ENCODE results near the gene GAST.
"Not testable (repeated sequence)": the region's sequence is repeated elsewhere in the genome, so short reads cannot be mapped to it uniquely, and the experiment has no call there.

Gene GAST

DNA sequence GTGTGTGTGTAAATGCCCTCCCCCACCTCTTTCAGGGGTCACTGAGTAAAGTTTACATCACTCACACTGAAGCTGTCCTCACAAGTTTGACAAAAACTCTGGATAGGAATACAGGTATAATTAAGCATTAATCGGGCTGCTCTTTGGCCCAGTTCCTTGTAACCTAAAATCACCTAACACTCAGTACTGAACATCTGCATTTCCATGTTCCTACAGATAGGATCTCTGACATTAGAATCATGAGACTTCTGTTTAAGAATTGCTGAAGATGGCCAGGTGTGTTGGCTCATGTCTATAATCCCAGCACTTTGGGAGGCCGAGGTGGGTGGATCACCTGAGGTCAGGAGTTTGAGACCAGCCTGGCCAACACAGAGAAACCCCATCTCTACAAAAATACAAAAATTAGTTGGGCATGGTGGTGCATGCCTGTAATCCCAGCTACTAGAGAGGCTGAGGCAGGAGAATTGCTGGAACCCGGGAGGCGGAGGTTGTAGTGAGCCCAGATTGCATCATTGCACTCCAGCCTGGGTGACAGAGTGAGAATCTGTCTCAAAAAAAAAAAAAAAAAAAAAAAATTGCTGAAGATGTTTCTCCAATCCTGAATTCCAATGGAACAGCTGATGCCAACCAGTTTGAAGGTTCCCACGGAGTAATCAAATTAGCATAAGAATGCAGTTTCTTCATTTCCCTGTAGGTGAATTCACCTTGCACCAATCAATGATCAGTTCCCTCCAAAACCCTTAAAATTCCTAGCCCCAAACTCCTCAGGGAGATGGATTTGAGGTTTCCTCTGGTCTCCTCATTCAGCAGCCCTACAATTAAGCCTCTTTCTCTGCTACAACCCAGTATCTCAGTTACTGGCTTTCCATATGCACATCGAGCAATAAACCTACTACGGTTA lies 36.7 kb upstream of the GAST start:
- not testable (repeated sequence) for H3K27me3 ChIP-seq (ENCODE audit: insufficient read depth, low read length); H3K9ac ChIP-seq (ENCODE audit: low read depth, low read length); H3K36me3 ChIP-seq (ENCODE audit: insufficient read depth, low read length); H3K9me3 ChIP-seq (ENCODE audit: insufficient read depth, low read depth, low read length); H3K4me3 ChIP-seq (ENCODE audit: low read length)
- Histone ChIP-seq H3K27ac (ENCODE audit: low read depth, low read length) (peak overlapping the region; percentile 37; the same call in 1 of the 2 replicates), H3K4me1 (ENCODE audit: insufficient read depth, low read length) (peaks cover 16% of the 10 kb centered on the region)
- WGBS: 80% methylated on average over 7 of the region's 7 CpGs

DNA sequence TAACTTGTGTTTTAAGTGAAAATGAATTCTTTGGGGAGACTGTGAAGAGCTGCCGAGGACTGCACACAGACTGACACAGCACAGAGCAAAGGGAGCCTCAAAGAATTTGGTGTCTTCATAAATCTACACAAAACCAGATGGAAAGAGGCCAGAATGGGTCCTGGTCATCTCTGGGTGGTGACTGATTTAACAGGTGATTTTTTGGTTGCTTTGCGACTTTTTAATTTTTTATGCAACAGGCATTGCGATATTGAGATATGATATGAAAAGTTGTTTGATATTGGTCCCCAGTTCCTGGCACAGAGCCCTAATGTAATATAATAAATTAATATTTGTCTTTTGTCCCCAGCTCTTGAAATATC lies 36.1 kb upstream of the GAST start:
- peak overlapping the region; percentile 37; the same call in 1 of the 2 replicates for H3K27ac ChIP-seq (ENCODE audit: low read depth, low read length)
- no peaks in the 10 kb centered on the region for H3K36me3 ChIP-seq (ENCODE audit: insufficient read depth, low read length)
- H3K4me3 ChIP-seq (ENCODE audit: low read length): no peak overlapping the region
- peaks cover 16% of the 10 kb centered on the region for H3K4me1 ChIP-seq (ENCODE audit: insufficient read depth, low read length)
- H3K9ac ChIP-seq (ENCODE audit: low read depth, low read length): no peak overlapping the region
- WGBS: 93% methylated on average over 3 of the region's 3 CpGs
- peaks cover 7% of the 10 kb centered on the region; the same call in 1 of the 2 replicates for H3K9me3 ChIP-seq (ENCODE audit: insufficient read depth, low read depth, low read length)
- H3K27me3 ChIP-seq (ENCODE audit: insufficient read depth, low read length): no peaks in the 10 kb centered on the region

DNA sequence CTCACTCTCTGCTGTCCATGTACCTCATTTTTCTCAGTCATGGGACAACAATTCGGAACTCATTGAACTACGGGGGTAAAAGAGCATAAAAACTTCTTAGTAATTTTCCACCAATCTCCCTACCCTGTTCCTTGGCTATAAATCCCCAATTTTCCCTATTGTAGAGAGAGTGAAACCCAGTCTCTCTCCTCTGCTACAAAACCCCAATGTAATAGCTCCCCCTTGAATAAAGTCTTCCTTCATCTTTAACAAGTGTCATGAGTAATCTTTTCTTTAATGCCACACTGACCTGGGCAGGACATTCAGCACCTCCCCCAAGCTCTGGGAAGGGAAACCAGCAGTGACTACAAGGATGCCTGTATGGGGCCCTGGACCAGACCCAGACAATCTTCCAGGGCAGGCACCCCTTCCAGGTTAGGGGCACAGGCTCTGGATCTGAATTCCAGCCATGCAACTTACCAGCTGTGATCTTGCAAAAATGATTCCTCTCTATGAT lies 33.7 kb upstream of the GAST start:
- Histone ChIP-seq H3K36me3 (ENCODE audit: insufficient read depth, low read length) (no peaks in the 10 kb centered on the region), H3K27ac (ENCODE audit: low read depth, low read length) (no peak overlapping the region), H3K9ac (ENCODE audit: low read depth, low read length) (no peak overlapping the region), H3K4me3 (ENCODE audit: low read length) (no peak overlapping the region), H3K9me3 (ENCODE audit: insufficient read depth, low read depth, low read length) (peaks cover 7% of the 10 kb centered on the region; the same call in 1 of the 2 replicates), H3K27me3 (ENCODE audit: insufficient read depth, low read length) (no peaks in the 10 kb centered on the region), H3K4me1 (ENCODE audit: insufficient read depth, low read length) (peaks cover 16% of the 10 kb centered on the region)
- WGBS: 96% methylated on average over 2 of the region's 2 CpGs

DNA sequence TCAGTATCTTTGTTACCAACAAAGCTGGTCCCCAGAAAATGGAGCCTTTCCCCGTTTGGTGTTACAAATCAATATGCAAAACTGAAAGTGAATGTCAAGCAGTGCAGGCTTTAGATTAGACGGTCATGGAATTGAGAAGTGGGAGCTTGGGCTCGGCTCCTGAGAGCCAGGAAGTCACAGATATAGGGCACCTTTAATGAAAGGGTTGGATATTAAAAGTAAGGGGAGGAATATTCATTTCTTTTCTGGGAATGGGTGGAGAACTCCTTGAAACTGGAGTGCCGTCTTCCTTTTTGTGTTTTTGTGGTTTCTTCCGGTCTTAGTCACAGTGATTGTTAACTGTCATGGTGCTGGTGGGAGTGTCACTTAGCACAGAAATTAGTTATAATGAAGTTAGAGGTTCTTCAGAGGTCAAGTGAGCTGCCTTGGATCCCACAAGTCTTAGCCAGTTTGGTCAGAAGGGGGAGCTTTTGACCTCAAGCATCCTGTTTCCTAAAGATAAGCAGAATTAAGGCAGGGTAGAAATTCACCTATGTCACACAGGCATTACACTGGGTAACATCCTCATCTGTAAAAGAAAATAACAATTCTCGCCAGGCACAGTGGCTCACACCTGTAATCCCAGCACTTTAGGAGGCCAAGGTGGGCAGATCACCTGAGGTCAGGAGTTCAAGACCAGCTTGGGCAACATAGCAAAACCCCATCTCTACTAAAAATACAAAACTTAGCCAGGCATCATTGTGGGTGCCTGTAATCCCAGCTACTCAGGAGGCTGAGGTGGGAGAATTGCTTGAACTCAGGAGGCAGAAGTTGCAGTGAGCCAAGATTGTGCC lies 33.0 kb upstream of the GAST start:
- Histone ChIP-seq H3K4me3 (ENCODE audit: low read length) (no peak overlapping the region), H3K27ac (ENCODE audit: low read depth, low read length) (no peak overlapping the region), H3K4me1 (ENCODE audit: insufficient read depth, low read length) (peaks cover 16% of the 10 kb centered on the region), H3K27me3 (ENCODE audit: insufficient read depth, low read length) (no peaks in the 10 kb centered on the region), H3K36me3 (ENCODE audit: insufficient read depth, low read length) (no peaks in the 10 kb centered on the region), H3K9me3 (ENCODE audit: insufficient read depth, low read depth, low read length) (peaks cover 7% of the 10 kb centered on the region; the same call in 1 of the 2 replicates), H3K9ac (ENCODE audit: low read depth, low read length) (no peak overlapping the region)
- WGBS: 71% methylated on average over 6 of the region's 6 CpGs

DNA sequence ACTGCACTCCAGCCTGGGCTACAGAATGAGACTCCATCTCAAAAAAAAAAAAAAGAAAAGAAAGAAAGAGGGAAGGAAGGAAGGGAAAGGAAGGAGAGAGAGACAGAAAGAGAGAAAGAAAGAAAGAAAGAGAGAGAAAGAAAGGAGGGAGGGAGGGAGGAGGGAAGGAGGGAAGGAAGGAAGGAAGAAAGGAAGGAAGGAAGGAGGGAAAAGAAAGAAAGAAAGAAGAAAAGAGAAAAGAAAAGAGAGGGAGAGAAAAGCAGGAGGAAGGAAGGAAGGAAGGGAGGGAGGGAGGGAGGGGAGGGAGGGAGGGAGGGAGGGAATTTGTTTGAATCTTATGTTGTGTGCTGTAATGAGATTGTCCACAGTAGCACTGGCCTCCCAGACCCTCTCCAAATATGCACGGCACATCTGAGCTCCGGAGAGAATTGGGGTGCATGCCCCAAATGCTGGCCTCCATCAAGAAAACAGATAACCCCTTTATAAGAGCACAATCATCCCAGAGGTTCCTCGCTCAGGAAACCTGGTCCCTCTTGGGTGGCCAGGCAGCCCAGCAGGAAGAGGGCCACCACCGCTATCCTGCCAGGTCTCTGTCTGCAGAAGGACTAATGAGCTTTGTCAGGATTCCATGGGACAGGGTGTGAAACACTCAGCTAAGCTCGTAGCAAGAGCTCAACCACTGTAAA lies 32.2 kb upstream of the GAST start:
- peaks cover 16% of the 10 kb centered on the region for H3K4me1 ChIP-seq (ENCODE audit: insufficient read depth, low read length)
- WGBS: 79% methylated on average over 5 of the region's 5 CpGs
- H3K36me3 ChIP-seq (ENCODE audit: insufficient read depth, low read length): no peaks in the 10 kb centered on the region
- H3K27ac ChIP-seq (ENCODE audit: low read depth, low read length): no peak overlapping the region; the same call in 1 of the 2 replicates
- H3K27me3 ChIP-seq (ENCODE audit: insufficient read depth, low read length): no peaks in the 10 kb centered on the region
- no peak overlapping the region for H3K9ac ChIP-seq (ENCODE audit: low read depth, low read length)
- H3K4me3 ChIP-seq (ENCODE audit: low read length): no peak overlapping the region
- H3K9me3 ChIP-seq (ENCODE audit: insufficient read depth, low read depth, low read length): peaks cover 7% of the 10 kb centered on the region; the same call in 1 of the 2 replicates

DNA sequence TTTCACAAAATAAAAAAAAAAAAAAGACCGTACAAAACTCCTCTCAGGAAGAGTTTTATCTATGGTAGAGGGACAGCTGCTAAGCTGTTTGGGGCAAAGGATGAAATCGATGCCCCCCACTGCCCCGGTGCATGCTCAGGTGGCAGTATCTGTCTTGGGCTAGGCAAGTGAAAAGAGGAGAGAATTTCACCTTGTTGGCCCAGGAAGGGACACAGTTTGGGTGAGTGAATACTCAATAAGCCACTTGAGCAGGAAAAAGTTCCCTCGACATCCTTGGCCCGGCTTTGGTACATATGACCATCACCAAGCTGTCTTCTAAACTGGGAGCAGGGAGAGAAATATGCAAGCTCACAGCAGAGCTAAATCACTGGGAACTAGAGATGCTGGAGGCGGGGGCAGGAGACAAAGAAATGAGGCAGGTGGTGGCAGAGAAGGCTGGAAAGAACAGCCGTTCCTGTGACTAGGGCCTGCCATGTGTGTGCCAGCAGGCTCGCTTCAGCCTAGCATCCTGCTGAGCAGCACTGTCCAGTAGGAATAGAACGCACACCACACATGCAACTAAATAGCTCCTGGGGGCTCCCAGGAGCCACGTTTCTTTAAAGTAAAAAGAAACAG lies 31.6 kb upstream of the GAST start:
- H3K4me1 ChIP-seq (ENCODE audit: insufficient read depth, low read length): peaks cover 10% of the 10 kb centered on the region
- 87% methylated on average over 8 of the region's 10 CpGs for WGBS

DNA sequence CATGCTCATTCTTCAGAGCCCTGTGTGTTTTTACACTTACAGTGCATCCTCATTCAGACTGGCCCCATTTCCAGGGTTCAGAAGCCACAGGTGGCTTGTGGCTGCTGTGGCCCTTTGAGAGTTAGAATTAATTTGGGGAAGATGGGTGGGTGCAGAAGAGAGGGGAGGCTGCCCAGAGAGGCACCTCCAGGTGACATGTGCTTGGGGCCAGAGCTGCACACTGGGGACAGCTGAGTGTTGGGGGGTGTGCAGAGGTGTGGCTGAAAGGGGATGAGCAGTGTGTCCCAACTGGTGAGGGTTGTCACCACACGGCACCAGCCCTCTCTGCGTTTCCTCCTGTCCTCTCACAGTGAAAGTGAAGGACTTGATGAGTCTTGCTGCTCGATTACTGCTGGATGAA lies 30.4 kb upstream of the GAST start:
- H3K27ac ChIP-seq (ENCODE audit: low read depth, low read length): no peak overlapping the region
- no peaks in the 10 kb centered on the region for H3K27me3 ChIP-seq (ENCODE audit: insufficient read depth, low read length)
- no peak overlapping the region for H3K4me3 ChIP-seq (ENCODE audit: low read length)
- no peak overlapping the region for H3K9ac ChIP-seq (ENCODE audit: low read depth, low read length)
- peaks cover 7% of the 10 kb centered on the region; the same call in 1 of the 2 replicates for H3K9me3 ChIP-seq (ENCODE audit: insufficient read depth, low read depth, low read length)
- H3K4me1 ChIP-seq (ENCODE audit: insufficient read depth, low read length): no peaks in the 10 kb centered on the region; the same call in 1 of the 2 replicates
- WGBS: 98% methylated on average over 3 of the region's 3 CpGs
- no peaks in the 10 kb centered on the region for H3K36me3 ChIP-seq (ENCODE audit: insufficient read depth, low read length)

More for the DNA sequence above, 31.6 kb upstream of the GAST start:
- no peaks in the 10 kb centered on the region for H3K27me3 ChIP-seq (ENCODE audit: insufficient read depth, low read length)
- peaks cover 7% of the 10 kb centered on the region; the same call in 1 of the 2 replicates for H3K9me3 ChIP-seq (ENCODE audit: insufficient read depth, low read depth, low read length)
- no peaks in the 10 kb centered on the region for H3K36me3 ChIP-seq (ENCODE audit: insufficient read depth, low read length)
- no peak overlapping the region for H3K9ac ChIP-seq (ENCODE audit: low read depth, low read length)
- H3K27ac ChIP-seq (ENCODE audit: low read depth, low read length): no peak overlapping the region
- H3K4me3 ChIP-seq (ENCODE audit: low read length): no peak overlapping the region

DNA sequence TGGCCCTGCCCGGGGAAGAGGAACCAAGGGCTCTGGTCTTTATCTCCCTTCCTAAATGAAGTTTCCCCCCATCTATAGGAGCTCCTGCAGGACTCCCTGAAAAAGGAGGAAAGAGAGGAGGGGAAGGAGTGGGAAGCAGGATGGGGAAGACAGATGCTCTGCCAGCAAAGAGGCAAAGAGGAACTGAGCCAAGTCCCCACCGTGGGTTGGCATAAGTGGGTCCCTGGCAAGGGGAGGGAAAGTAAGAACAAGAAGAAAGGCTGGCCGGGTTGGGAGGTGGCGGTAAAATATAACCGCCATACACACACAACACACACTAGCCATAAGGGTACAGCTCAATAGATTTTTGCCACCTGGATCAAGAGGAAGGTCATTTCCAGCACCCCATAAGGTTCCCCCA lies 29.5 kb upstream of the GAST start:
- H3K9me3 ChIP-seq (ENCODE audit: insufficient read depth, low read depth, low read length): peaks cover 5% of the 10 kb centered on the region; the same call in 1 of the 2 replicates
- no peak overlapping the region for H3K4me3 ChIP-seq (ENCODE audit: low read length)
- no peaks in the 10 kb centered on the region; the same call in 1 of the 2 replicates for H3K4me1 ChIP-seq (ENCODE audit: insufficient read depth, low read length)
- no peaks in the 10 kb centered on the region for H3K36me3 ChIP-seq (ENCODE audit: insufficient read depth, low read length)
- H3K27me3 ChIP-seq (ENCODE audit: insufficient read depth, low read length): no peaks in the 10 kb centered on the region
- H3K9ac ChIP-seq (ENCODE audit: low read depth, low read length): no peak overlapping the region
- 81% methylated on average over 5 of the region's 5 CpGs for WGBS
- no peak overlapping the region for H3K27ac ChIP-seq (ENCODE audit: low read depth, low read length)

DNA sequence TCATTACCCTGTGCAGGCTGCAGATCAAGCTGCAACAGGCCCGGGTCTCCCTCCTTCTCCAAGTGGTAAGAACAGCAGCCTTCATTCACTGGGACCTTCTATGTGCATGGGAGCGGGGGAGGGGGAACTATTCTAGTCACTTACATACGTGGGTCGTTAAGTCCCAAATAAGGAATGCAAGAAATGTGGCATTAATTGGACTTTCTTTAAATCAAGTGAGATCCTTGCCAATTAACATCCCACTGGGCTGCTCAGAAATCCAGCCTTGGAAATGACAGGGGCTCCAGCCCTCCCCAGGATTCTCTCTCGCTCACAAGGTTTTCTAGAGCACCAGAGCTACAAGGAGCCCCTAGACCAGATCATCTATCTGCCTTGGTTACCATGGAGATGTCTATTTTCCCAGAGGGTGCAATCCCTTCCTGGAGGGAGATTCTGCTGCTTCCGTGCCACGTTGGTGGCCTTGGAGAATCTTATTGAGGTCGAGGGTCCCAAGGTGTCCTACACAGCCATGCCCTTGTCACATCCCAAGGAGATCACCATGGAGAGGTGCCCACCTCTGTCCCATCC lies 28.6 kb upstream of the GAST start:
- WGBS: 67% methylated on average over 8 of the region's 8 CpGs
- no peaks in the 10 kb centered on the region for H3K27me3 ChIP-seq (ENCODE audit: insufficient read depth, low read length)
- H3K27ac ChIP-seq (ENCODE audit: low read depth, low read length): no peak overlapping the region
- H3K36me3 ChIP-seq (ENCODE audit: insufficient read depth, low read length): no peaks in the 10 kb centered on the region
- no peaks in the 10 kb centered on the region; the same call in 1 of the 2 replicates for H3K4me1 ChIP-seq (ENCODE audit: insufficient read depth, low read length)
- H3K9me3 ChIP-seq (ENCODE audit: insufficient read depth, low read depth, low read length): peaks cover under 1% of the 10 kb centered on the region; the same call in 1 of the 2 replicates
- no peak overlapping the region for H3K4me3 ChIP-seq (ENCODE audit: low read length)
- no peak overlapping the region for H3K9ac ChIP-seq (ENCODE audit: low read depth, low read length)

DNA sequence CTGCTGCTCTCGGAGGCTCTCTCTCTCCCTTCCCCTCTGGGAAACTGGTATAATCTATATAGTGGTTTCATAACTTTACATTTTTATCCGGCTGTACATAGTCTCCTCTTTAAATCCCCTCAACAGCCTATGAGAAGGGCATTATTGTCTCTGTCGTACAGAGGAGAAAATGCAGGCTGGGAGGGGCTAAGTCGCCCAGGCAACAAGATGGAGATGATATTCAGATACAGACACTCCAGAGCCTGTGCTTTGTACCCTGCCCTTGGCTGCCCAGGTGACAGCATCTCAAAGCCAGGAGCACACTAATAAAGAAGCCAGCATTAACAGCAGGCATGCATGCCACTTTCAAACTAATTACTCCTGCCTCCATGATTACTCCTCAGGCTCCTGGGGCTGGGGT lies 28.1 kb upstream of the GAST start:
- H3K27me3 ChIP-seq (ENCODE audit: insufficient read depth, low read length): no peaks in the 10 kb centered on the region
- no peaks in the 10 kb centered on the region for H3K36me3 ChIP-seq (ENCODE audit: insufficient read depth, low read length)
- no peaks in the 10 kb centered on the region for H3K9me3 ChIP-seq (ENCODE audit: insufficient read depth, low read depth, low read length)
- no peak overlapping the region for H3K4me3 ChIP-seq (ENCODE audit: low read length)
- H3K9ac ChIP-seq (ENCODE audit: low read depth, low read length): no peak overlapping the region
- WGBS: 74% methylated on average over 2 of the region's 4 CpGs
- no peak overlapping the region for H3K27ac ChIP-seq (ENCODE audit: low read depth, low read length)
- no peaks in the 10 kb centered on the region; the same call in 1 of the 2 replicates for H3K4me1 ChIP-seq (ENCODE audit: insufficient read depth, low read length)
